GM12891 (cell line): Measurements from ENCODE around the gene PRKCSH.
A peak's percentile ranks its signal among the peaks of the same experiment; 100 is the strongest.
"Not testable (repeated sequence)": the region's sequence is repeated elsewhere in the genome, so short reads cannot be mapped to it uniquely, and the experiment has no call there.

ENCODE experiments used
- DNase-seq: peaks from one replicate; pipeline ENCODE4 v3.0.0; 2011; ENCODE audit warnings: low spot score; ENCODE audit not compliant: insufficient read length
- FAIRE-seq: peaks from 2 replicates; lab custom pipeline; 2011; peaks lifted over from hg19 to GRCh38; lab: Jason Lieb, UNC
- PAX5 ChIP-seq: IDR thresholded peaks from 2 replicates; pipeline ENCODE4 v1.6.1; 2011; ENCODE audit warnings: low read length, moderate library complexity, mild to moderate bottlenecking; ENCODE audit not compliant: insufficient read depth, severe bottlenecking
- POLR2A ChIP-seq: IDR thresholded peaks from 2 replicates; pipeline ENCODE4 v1.6.1; 2011; ENCODE audit warnings: low read depth, low read length, control low read depth
- POLR2AphosphoS5 ChIP-seq: IDR thresholded peaks from 2 replicates; pipeline ENCODE4 v1.6.1; 2011; ENCODE audit warnings: low read depth, low read length, control low read depth
- POU2F2 ChIP-seq: IDR thresholded peaks from 2 replicates; pipeline ENCODE4 v1.6.1; 2011; ENCODE audit warnings: low read depth, mild to moderate bottlenecking, control low read depth, low read length, moderate library complexity
- SPI1 ChIP-seq: IDR thresholded peaks from 2 replicates; pipeline ENCODE4 v1.6.1; 2011; ENCODE audit warnings: low read depth, low read length, control low read depth
- TAF1 ChIP-seq: IDR thresholded peaks from 2 replicates; pipeline ENCODE4 v1.6.1; 2011; ENCODE audit warnings: low read depth, low read length, control low read depth

Gene PRKCSH

DNA sequence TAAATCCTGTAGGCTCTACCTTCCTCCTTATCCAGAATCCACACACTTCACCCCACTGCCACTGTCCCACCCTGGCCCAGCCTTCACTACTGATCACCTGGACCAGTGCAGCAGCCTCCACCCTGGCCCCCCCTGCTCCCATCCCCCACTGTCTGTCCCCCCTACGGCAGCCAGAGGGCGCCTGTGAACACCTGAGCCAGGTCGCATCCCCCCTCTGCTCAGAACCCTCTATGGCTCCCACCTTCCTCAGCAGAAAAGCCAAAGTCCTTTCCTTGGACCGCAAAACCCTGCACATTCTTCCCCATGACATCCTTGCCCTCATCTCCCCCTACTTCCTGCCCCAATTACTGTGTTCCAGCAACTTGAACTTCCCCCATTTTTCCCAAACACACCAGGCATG lies 24.8 kb downstream of the PRKCSH start:
- FAIRE-seq = no peak
- peak; percentile 30 for DNase-seq
- no peak for TF ChIP-seq PAX5
- no peak for TF ChIP-seq POU2F2
- no peak for TF ChIP-seq POLR2A
- TF ChIP-seq POLR2AphosphoS5 = no peak
- TF ChIP-seq SPI1 = no peak
- no peak for TF ChIP-seq TAF1

DNA sequence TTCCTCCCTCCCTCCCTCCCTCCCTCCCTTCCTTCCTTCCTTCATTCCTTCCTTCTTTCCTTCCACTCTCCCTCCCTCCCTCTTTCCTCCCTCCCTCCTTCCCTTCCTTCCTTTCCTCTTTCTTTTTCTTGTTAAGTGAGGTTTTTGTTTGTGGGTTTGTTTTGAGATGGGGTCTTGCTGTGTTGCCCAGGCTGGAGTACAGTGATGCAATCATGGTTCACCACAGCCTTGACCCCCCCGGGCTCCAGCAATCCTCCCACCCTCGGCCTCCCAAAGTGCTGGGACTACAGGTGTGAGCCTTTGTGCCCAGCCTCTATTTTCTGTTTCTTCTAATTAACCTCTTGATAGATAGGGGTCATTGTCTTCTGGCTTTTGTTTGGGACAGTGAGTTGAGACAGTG lies 26.0 kb downstream of the PRKCSH start:
- FAIRE-seq = no peak
- TF ChIP-seq TAF1 = no peak
- no peak for TF ChIP-seq POLR2A
- TF ChIP-seq SPI1 = no peak
- no peak for TF ChIP-seq POU2F2
- TF ChIP-seq POLR2AphosphoS5 = no peak
- no peak for TF ChIP-seq PAX5
- DNase-seq = no peak

DNA sequence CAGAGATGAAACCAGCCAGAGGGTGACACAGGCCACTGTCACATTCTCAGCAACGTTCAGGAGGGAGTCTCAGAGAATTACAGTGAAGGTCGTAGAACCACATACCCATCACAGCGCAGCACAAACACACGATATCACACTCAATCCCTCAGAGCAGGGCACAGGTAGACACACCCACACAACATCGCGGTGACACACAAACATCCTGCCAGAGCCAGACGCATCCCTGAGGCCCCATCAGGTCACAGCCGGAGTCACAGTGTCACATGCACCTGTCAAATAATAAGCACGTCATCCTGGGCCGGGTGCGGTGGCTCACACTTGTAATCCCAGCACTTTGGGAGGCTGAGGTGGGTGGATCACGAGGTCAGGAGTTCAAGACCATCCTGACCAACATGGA lies 28.0 kb downstream of the PRKCSH start:
- peak; percentile 7 for DNase-seq
- no peak for FAIRE-seq
- TF ChIP-seq POLR2A (no peak), TAF1 (no peak), POLR2AphosphoS5 (no peak), POU2F2 (no peak), PAX5 (no peak), SPI1 (no peak)

- no peak for TF ChIP-seq TAF1
- no peak for TF ChIP-seq SPI1
- TF ChIP-seq PAX5 = no peak
- TF ChIP-seq POLR2AphosphoS5 = no peak
- no peak for TF ChIP-seq POLR2A
- no peak for TF ChIP-seq POU2F2
- FAIRE-seq (peak; percentile 98), DNase-seq (no peak)
Measured at GRCh38 chr19:11464333-11465265, 29.2 kb downstream of the PRKCSH start.

GRCh38 chr19:11465600-11465999 lies 30.2 kb downstream of the PRKCSH start:
- TF ChIP-seq SPI1 (no peak), POU2F2 (no peak), TAF1 (no peak), POLR2AphosphoS5 (no peak), PAX5 (no peak), POLR2A (no peak)
- FAIRE-seq = no peak
- peak; percentile 1 for DNase-seq

DNA sequence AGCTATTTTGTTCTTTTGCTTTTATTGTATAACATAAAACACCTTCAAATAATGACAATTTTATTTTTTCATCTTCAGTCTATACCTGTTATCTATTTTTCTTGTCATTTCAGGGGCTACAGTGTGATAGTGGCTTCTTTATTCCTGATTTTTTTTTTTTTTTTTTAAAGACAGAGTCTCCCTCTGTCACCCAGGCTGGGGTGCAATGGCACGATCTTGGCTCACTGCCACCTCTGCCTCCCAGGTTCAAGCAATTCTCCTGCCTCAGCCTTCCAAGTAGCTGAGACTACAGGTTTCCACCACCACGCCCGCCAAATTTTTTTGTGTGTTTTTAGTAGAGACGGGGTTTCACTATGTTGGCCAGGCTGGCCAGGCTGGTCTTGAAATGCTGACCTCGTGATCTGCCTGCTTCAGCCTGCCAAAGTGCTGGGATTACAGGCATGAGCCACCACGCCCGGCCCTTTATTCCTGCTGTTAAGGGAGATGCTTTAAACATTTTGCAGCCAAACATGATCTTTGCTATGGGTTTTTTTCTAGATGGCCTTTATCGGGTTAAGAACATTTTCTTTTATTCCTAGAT lies 32.9 kb downstream of the PRKCSH start:
- not testable (repeated sequence) for DNase-seq

GRCh38 chr19:11473725-11474124 lies 38.3 kb downstream of the PRKCSH start:
- no peak for DNase-seq
- no peak for FAIRE-seq
- no peak for TF ChIP-seq SPI1
- no peak for TF ChIP-seq POLR2AphosphoS5
- no peak for TF ChIP-seq POU2F2
- TF ChIP-seq PAX5 = no peak
- TF ChIP-seq TAF1 = no peak
- TF ChIP-seq POLR2A = no peak

More for the DNA sequence above, 32.9 kb downstream of the PRKCSH start:
- FAIRE-seq = not testable (repeated sequence)

DNA sequence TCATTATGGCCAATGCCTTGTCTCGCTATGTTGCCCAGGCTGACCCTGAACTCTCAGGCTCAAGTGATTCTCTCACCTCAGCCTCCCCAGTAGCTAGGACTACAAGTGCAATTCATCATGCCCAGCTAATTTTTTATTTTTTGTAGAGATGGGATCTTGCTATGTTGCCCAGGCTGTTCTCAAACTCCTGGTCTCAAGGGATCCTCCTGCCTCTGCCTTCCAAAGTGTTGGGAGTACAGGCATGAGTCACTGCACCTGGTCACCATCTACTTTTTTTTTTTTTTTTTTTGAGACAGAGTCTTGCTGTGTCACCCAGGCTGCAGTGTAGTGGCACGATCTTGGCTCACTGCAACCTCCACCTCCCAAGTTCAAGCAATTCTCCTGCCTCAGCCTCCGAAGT lies 39.9 kb downstream of the PRKCSH start:
- not testable (repeated sequence) for FAIRE-seq, DNase-seq

DNA sequence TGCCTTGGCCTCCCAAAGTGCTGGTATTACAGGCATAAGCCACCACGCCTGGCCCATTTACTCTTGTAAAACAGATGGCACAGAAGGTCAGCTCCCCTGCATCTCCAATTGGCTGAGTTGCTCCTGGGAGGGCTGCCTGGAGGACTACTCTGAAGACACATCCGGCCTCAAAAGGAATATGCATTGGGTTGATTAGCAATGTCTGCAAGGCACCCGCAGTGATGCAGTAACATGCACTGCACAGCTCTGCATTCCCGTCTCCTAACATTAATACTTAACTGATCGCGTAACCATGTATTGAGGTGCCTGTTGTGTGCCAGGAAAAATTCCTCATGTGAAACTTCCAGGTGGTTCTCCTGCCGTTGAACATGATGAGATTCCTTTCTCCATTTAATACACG lies 40.4 kb downstream of the PRKCSH start:
- no peak for DNase-seq
- FAIRE-seq = no peak
- TF ChIP-seq PAX5 (no peak), POU2F2 (no peak), TAF1 (no peak), POLR2A (no peak), POLR2AphosphoS5 (no peak), SPI1 (no peak)
